Mucosa of stomach (tissue), 1 donor: ENCODE results near the gene RASGRP3.

ENCODE experiments used
- H3K27me3 ChIP-seq: one replicate; pipeline ENCODE4 v1.7.0; 2013; ENCODE audit warnings: mild to moderate bottlenecking, low read length; ENCODE audit not compliant: control insufficient read depth, insufficient read depth
- H3K36me3 ChIP-seq: one replicate; pipeline ENCODE4 v1.7.0; 2013; ENCODE audit warnings: low read length; ENCODE audit not compliant: control insufficient read depth, insufficient read depth
- H3K4me1 ChIP-seq: one replicate; pipeline ENCODE4 v1.7.0; 2013; ENCODE audit warnings: mild to moderate bottlenecking, low read length; ENCODE audit not compliant: control insufficient read depth, insufficient read depth
- H3K4me3 ChIP-seq: one replicate; pipeline ENCODE4 v1.7.0; 2013; ENCODE audit warnings: low read length
- H3K9ac ChIP-seq: one replicate; pipeline ENCODE4 v1.7.0; 2013; ENCODE audit warnings: mild to moderate bottlenecking, low read length, moderate library complexity
- H3K9me3 ChIP-seq: one replicate; pipeline ENCODE4 v1.7.0; 2013; ENCODE audit warnings: mild to moderate bottlenecking, low read length, moderate library complexity; ENCODE audit not compliant: control insufficient read depth
- donor health status: Pancreatic carcinoma.

Gene RASGRP3, protein sequence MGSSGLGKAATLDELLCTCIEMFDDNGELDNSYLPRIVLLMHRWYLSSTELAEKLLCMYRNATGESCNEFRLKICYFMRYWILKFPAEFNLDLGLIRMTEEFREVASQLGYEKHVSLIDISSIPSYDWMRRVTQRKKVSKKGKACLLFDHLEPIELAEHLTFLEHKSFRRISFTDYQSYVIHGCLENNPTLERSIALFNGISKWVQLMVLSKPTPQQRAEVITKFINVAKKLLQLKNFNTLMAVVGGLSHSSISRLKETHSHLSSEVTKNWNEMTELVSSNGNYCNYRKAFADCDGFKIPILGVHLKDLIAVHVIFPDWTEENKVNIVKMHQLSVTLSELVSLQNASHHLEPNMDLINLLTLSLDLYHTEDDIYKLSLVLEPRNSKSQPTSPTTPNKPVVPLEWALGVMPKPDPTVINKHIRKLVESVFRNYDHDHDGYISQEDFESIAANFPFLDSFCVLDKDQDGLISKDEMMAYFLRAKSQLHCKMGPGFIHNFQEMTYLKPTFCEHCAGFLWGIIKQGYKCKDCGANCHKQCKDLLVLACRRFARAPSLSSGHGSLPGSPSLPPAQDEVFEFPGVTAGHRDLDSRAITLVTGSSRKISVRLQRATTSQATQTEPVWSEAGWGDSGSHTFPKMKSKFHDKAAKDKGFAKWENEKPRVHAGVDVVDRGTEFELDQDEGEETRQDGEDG

DNA sequence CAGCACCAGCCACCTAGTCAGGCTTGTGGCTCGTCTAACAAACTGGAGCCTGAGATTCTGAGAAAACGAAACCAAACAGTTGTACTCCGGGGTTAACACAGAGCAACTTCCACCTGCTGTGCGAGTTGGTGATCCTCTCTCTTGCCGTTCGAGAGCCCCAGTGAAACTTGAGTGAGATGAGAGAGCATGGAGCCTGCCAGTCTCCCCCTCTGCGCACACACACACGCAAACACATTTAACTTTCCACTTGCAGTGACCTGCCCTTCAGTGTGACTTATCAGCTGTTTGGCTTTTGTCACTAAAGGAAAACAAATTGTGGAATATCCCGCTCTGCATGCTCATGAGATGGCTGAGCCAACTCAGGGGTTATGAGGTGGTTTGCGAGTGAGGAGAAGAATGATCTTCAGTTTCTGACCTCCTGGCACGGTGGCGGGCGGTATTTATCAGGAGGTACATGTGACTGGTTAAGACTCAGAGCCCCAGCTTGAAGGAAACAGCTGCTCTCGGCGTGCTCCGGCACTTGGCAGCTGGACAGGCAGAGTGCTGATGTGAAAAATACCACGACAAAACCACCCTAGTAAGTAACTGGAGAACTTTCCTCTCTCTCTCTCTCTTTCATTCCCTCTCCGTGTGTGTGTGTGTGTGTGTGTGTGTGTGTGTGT, at the start of gene RASGRP3:
RASGRP3 (plus strand) TSS at position 519 of the 662 bp plus-strand sequence. CDS start 38,488 bp downstream, outside the sequence.
- Histone ChIP-seq H3K27me3 (no peaks in the 10 kb centered on the region), H3K36me3 (no peaks in the 10 kb centered on the region), H3K9me3 (no peaks in the 10 kb centered on the region), H3K4me3 (peak within 1 kb of the TSS; percentile 47), H3K9ac (peak within 1 kb of the TSS; percentile 76), H3K4me1 (peaks cover 17% of the 10 kb centered on the region)

DNA sequence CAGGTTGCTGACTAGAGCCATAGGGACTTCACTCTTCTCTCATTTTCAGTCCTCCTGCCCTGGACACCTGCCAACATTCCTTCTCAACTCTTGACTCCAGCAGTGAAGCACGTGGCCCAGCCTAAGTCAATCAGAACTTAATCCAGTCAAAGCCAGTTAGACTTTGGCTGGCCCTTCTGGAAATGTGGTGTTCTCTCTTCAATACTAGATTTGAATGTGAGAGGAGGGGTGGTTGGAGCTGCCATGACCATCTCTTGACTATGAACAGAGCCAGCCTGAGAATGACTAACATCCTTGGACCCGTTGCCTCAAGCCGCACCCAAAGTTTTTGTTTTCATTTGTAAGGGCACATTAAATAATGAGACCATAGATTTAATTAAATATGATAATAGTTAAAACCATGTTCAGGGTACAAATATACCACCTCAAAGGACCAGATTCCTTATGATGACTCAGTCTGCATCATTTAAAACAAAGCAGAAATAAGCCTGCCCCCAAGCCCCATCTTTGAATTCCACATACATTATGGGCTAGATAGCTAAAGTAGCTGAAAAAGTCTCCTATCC, 49.7 kb upstream of the RASGRP3 start:
- H3K9ac ChIP-seq: no peak overlapping the region
- H3K27me3 ChIP-seq: no peaks in the 10 kb centered on the region
- no peaks in the 10 kb centered on the region for H3K4me1 ChIP-seq
- H3K36me3 ChIP-seq: no peaks in the 10 kb centered on the region
- no peak overlapping the region for H3K4me3 ChIP-seq
- no peaks in the 10 kb centered on the region for H3K9me3 ChIP-seq

DNA sequence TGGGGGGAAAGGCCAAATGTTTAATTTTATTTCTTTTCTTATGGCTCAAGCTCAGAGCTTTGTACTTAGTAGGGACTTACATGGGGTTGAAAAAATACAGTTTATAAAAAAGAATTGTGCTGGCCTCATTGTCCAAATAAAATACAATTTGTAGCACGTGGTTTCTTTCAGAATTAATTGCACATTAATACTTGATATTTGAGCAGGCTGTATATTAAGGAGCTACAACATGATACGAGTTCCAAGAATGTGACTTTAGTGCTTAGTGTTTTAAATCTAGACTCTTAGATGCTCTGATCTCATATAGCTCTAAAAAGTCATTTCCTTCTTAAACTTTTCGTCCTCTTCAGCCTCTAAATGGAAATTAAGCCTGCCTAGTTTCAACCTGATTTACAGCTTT, 46.4 kb upstream of the RASGRP3 start:
- Histone ChIP-seq H3K9me3 (no peaks in the 10 kb centered on the region), H3K9ac (no peak overlapping the region), H3K4me1 (no peaks in the 10 kb centered on the region), H3K27me3 (peaks cover 5% of the 10 kb centered on the region), H3K36me3 (no peaks in the 10 kb centered on the region), H3K4me3 (no peak overlapping the region)

DNA sequence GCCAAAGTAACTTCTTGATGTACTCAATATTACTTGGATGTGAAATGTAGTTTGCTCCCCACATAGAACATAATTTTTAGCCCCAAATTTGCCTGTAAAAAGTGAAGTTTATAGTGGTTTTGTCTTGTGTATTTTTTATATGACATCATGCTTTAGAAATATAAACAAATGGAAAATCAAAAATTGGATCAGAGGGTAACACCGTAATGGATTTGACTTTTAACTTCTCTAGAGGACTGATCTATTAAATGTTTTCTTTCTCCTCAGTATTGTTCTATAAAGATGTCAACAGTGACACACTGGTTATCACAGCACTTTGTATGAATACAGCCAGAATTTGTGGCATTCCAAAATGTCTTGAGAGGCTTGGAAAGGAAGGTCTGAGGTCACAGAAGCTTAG, 45.6 kb upstream of the RASGRP3 start:
- Histone ChIP-seq H3K4me3 (no peak overlapping the region), H3K9ac (no peak overlapping the region), H3K36me3 (no peaks in the 10 kb centered on the region), H3K4me1 (no peaks in the 10 kb centered on the region), H3K27me3 (peaks cover 5% of the 10 kb centered on the region), H3K9me3 (no peaks in the 10 kb centered on the region)

DNA sequence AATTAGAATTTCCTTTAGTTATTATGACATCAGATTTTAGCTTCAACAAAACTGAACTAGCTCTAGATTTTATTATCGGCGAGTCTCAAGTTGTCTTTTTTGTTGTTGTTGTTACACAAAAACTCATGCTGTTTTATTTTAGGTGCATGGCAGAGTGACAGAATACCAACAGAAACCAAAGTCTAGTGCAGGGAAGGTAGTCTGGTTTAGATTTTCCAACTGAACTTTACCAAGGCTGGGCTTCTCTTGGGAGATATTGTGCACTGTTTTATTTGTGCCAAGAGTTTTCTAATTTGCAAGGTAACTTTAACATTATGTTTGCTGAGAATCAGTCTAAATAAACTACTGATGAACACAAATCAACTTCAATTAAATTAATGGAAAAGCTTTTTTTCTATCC, 43.6 kb upstream of the RASGRP3 start:
- H3K27me3 ChIP-seq: peaks cover 5% of the 10 kb centered on the region
- H3K4me3 ChIP-seq: no peak overlapping the region
- H3K36me3 ChIP-seq: no peaks in the 10 kb centered on the region
- H3K9ac ChIP-seq: no peak overlapping the region
- H3K9me3 ChIP-seq: no peaks in the 10 kb centered on the region
- H3K4me1 ChIP-seq: no peaks in the 10 kb centered on the region

DNA sequence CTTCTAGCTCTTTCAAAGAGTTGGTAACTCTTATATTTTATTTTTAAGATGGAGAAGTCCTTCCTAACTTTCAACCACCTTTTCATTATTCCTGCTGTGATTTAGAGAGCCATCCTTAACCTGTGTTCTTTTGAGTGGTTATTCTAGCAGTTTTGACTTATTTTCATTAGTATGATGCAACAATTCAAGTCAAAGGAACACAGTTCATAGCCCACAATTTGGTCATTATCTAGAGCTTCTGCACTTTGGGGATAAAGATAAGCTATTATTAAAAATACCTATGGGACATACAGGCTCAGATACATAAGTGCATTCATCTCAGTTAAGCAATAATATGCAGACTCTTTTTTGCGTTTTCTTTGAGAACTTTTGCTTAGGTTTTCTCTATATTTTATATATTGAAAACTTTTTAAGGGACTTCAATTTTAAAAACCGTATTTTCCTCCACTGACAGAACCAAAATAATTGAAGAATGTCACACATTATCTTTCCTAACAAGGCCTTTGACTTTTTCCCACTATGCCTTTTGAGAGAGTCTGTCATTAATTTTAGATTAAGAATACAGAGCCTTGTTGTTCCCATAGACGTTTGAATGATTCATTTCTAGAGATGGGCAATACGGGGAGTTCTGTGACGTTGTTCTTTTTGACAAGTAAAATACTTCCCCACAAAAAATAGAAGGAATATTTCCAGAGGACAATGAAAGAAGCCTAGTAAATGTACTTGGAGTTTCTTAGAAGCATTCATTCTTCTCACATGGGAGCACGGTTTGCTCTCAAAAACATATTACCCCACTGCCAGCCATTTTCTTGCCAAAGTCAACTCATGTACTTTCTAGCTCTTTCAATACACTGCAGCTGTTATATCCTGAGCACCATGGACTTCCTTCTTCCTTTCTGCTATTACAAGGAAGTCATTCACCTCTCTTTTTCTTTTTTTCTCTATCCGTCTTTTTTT, 42.9 kb upstream of the RASGRP3 start:
- Histone ChIP-seq H3K36me3 (no peaks in the 10 kb centered on the region), H3K9me3 (no peaks in the 10 kb centered on the region), H3K4me3 (no peak overlapping the region), H3K9ac (no peak overlapping the region), H3K4me1 (no peaks in the 10 kb centered on the region), H3K27me3 (peaks cover 5% of the 10 kb centered on the region)

DNA sequence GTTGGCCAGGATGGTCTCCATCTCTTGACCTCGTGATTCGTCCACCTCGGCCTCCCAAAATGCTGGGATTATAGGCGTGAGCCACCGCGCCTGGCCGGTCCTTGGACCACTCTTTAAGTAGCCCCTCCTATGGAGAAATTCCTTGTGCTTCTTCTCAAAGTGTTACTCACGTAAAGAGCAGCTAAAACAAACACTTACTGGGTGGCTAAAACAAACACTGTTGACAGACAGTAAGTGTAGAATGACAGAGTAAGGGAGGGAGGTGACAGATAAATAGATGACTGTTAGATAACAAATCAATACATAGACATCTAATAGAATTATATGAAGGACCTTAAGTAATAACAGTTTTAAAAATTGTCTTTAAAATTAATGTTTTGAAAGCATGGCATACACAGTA, 40.9 kb upstream of the RASGRP3 start:
- peaks cover 5% of the 10 kb centered on the region for H3K27me3 ChIP-seq
- no peak overlapping the region for H3K4me3 ChIP-seq
- H3K9me3 ChIP-seq: no peaks in the 10 kb centered on the region
- H3K9ac ChIP-seq: no peak overlapping the region
- no peaks in the 10 kb centered on the region for H3K36me3 ChIP-seq
- no peaks in the 10 kb centered on the region for H3K4me1 ChIP-seq

DNA sequence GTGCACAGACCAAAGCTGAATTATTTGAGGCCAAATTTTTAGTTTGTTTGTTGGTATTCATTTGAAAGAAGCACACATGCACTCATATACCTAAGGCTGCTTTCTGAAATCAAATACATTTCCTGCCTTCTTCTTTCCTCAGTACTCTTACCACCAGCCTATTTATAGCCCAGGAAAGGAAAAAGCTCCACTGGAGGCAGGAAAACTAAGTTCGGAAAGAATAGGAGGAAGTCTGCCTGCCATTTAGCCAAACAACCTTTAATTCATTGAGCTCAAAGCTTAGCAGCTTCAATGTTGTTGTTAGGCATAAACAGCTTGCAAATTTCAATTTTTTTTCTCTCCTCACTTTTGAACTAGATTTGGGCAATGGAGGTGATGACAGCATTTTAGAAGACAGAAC, 40.4 kb upstream of the RASGRP3 start:
- H3K4me1 ChIP-seq: no peaks in the 10 kb centered on the region
- H3K9me3 ChIP-seq: no peaks in the 10 kb centered on the region
- H3K4me3 ChIP-seq: no peak overlapping the region

DNA sequence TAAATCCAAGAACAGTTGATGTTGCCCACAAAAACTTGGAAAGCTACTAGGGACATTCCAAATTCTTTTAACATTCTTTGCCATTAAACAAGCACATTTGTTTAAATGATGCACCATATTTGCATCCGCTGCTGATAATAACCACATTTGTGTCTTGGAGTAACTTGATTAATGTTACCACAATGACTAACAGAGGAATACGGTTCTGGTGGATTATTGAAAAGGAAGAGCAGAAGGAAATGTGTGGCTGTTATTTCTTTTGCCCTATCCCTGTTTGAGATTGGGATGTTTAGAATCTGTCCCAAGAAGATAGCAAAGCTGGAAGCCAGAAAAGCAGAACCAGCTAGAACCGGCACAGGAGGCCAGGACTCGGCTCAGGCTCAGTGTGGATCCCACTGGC, 39.2 kb upstream of the RASGRP3 start:
- Histone ChIP-seq H3K9ac (no peak overlapping the region), H3K27me3 (peaks cover 2% of the 10 kb centered on the region), H3K4me1 (no peaks in the 10 kb centered on the region), H3K36me3 (no peaks in the 10 kb centered on the region), H3K4me3 (no peak overlapping the region), H3K9me3 (no peaks in the 10 kb centered on the region)

More for the DNA sequence above, 40.4 kb upstream of the RASGRP3 start:
- Histone ChIP-seq H3K9ac (no peak overlapping the region), H3K27me3 (peaks cover 5% of the 10 kb centered on the region), H3K36me3 (no peaks in the 10 kb centered on the region)

DNA sequence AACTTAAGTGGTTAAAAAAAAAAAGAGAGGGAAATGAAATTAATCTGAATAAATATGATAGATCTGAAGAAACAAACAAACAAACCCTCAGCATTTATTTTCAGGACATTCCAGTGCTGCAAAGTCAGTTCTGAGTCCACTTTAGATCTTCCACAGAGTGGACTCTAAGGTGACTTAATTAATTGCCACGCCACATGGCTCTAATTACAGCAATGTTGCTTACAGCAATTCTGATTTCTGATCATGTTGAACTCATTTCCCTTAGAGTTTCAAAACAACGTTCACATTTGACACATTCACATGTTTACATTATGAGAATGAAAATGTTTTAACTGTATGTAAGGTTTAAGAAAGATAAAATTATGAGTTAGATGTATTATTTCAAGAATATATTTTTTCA, 38.6 kb upstream of the RASGRP3 start:
- no peaks in the 10 kb centered on the region for H3K36me3 ChIP-seq
- no peak overlapping the region for H3K9ac ChIP-seq
- no peaks in the 10 kb centered on the region for H3K27me3 ChIP-seq
- no peaks in the 10 kb centered on the region for H3K9me3 ChIP-seq
- H3K4me1 ChIP-seq: no peaks in the 10 kb centered on the region
- no peak overlapping the region for H3K4me3 ChIP-seq

DNA sequence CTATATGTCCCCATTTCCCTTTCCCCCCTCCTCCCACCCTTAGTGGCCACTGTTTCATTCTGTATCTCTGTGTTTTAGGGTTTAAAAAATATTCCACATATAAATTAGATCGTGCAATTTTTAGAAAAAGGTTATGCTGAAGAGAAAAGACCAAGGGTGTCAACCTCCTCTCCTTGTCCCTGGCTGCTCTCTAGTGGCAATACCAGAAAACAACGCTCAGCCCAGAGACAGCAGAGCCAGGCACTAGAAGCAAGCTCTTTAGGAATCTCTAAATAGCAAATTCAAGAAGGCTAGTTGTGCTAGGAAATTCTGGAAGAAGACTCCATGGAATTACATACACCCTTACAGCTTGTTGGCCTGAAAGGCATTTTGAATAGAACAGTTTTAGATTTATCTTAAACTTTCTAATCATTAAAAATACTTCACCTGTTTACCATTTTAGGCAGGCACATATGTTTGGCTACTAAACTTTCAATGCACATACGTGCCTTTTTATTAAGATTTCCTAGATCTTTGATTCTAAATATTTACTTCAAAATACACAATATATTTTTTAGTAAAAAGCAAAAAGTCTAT, 35.1 kb upstream of the RASGRP3 start:
- H3K27me3 ChIP-seq: no peaks in the 10 kb centered on the region
- no peak overlapping the region for H3K4me3 ChIP-seq
- H3K4me1 ChIP-seq: no peaks in the 10 kb centered on the region
- H3K36me3 ChIP-seq: no peaks in the 10 kb centered on the region
- H3K9ac ChIP-seq: no peak overlapping the region
- H3K9me3 ChIP-seq: no peaks in the 10 kb centered on the region
